ENCODE measurements around the gene FPR2.

FPR2 gene

DNA sequence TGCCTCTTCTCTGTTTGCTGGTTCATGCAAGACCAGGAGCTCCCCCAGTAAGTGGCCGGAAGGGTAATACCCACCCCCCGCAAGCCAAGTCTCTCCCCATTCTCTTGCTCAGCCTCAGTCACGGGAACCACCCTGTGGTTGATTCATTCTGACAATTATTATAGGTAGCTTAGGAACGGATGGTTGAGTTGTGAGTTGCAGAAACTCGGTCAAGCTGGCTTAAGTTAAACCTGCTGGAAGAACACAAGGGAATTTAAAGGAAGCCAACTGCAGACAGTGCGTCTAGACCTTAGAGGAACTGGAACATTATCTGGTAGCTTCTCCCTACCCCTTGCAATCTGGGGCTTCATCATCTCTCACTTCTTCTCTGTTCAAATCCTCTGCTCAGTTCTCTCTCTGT lies 18.2 kb upstream of the FPR2 start:
- H3K4me1 ChIP-seq (ENCODE audit: insufficient read depth, low read length) = no peaks in the 10 kb centered on the region
- no peaks in the 10 kb centered on the region for H3K36me3 ChIP-seq (ENCODE audit: insufficient read depth, low read length)
- no peaks in the 10 kb centered on the region for H3K27me3 ChIP-seq (ENCODE audit: control insufficient read depth in 1 of 2, insufficient read depth in 2 of 2, low read length in 2 of 2)
- H3K9ac ChIP-seq (ENCODE audit: low read length) = no peak overlapping the region
- H3K9me3 ChIP-seq (ENCODE audit: low read length) = no peaks in the 10 kb centered on the region
- no peak overlapping the region for H3K4me3 ChIP-seq (ENCODE audit: low read depth in 1 of 2, low read length in 2 of 2)
- no peak overlapping the region for H3K27ac ChIP-seq (ENCODE audit: low read depth, low read length)

DNA sequence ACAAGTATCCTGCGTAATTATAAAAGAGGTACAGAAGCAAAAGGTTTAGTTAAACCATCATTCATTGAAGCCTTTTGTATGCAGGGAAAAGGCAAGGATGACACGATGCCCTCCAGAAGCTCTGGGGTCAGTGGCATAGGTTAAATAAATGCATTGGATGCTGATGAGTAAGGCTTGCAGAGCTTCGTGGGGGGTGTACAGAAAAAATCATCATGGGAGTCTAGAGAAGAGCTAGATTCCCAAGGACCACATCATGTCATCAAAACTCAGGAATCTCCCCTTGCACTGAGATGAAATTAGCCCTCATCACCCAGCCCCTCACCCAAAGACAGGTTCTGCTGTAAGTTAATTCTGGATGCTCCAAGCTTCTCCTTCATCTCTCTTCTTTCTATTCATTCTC lies 17.6 kb upstream of the FPR2 start:
- Histone ChIP-seq H3K4me3 (ENCODE audit: low read depth in 1 of 2, low read length in 2 of 2) (no peak overlapping the region), H3K36me3 (ENCODE audit: insufficient read depth, low read length) (no peaks in the 10 kb centered on the region), H3K9ac (ENCODE audit: low read length) (no peak overlapping the region), H3K4me1 (ENCODE audit: insufficient read depth, low read length) (no peaks in the 10 kb centered on the region), H3K27me3 (ENCODE audit: control insufficient read depth in 1 of 2, insufficient read depth in 2 of 2, low read length in 2 of 2) (no peaks in the 10 kb centered on the region), H3K9me3 (ENCODE audit: low read length) (no peaks in the 10 kb centered on the region), H3K27ac (ENCODE audit: low read depth, low read length) (no peak overlapping the region)

DNA sequence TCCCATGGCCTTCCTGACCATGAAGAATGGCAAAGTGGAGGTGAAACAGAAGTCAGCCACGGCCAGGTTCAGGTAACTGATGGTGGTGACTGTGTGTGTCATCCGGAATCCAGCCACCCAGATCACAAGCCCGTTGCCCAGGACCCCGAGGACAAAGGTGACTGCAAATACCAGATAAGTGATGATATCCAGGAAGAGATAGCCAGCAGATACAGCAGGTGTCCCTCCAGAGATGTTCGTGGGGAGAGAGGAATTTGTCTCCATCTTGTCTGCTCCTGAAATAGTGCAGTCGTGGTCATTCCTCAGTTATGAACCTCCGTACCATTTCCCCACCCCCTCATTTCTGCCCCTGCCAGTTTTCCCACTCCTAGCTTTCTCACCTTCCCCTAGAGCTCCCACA lies 14.2 kb upstream of the FPR2 start:
- H3K9me3 ChIP-seq (ENCODE audit: low read length) = no peaks in the 10 kb centered on the region
- no peaks in the 10 kb centered on the region for H3K4me1 ChIP-seq (ENCODE audit: insufficient read depth, low read length)
- H3K9ac ChIP-seq (ENCODE audit: low read length) = no peak overlapping the region
- H3K27ac ChIP-seq (ENCODE audit: low read depth, low read length) = no peak overlapping the region
- no peaks in the 10 kb centered on the region for H3K36me3 ChIP-seq (ENCODE audit: insufficient read depth, low read length)
- no peak overlapping the region for H3K4me3 ChIP-seq (ENCODE audit: low read depth in 1 of 2, low read length in 2 of 2)
- H3K27me3 ChIP-seq (ENCODE audit: control insufficient read depth in 1 of 2, insufficient read depth in 2 of 2, low read length in 2 of 2) = no peaks in the 10 kb centered on the region

- no peak overlapping the region for H3K27ac ChIP-seq (ENCODE audit: low read depth, low read length)
- H3K4me1 ChIP-seq (ENCODE audit: insufficient read depth, low read length) = no peaks in the 10 kb centered on the region
- no peaks in the 10 kb centered on the region for H3K27me3 ChIP-seq (ENCODE audit: control insufficient read depth in 1 of 2, insufficient read depth in 2 of 2, low read length in 2 of 2)
- no peak overlapping the region for H3K9ac ChIP-seq (ENCODE audit: low read length)
- no peaks in the 10 kb centered on the region for H3K36me3 ChIP-seq (ENCODE audit: insufficient read depth, low read length)
- H3K9me3 ChIP-seq (ENCODE audit: low read length) = no peaks in the 10 kb centered on the region
- no peak overlapping the region for H3K4me3 ChIP-seq (ENCODE audit: low read depth in 1 of 2, low read length in 2 of 2)
These were observed 11.0 kb upstream of the FPR2 start for GRCh38 chr19:51749979-51750378.

GRCh38 chr19:51750400-51751094 lies 10.4 kb upstream of the FPR2 start:
- no peak overlapping the region for H3K4me3 ChIP-seq (ENCODE audit: low read depth in 1 of 2, low read length in 2 of 2)
- H3K27ac ChIP-seq (ENCODE audit: low read depth, low read length) = no peak overlapping the region
- no peaks in the 10 kb centered on the region for H3K9me3 ChIP-seq (ENCODE audit: low read length)
- no peaks in the 10 kb centered on the region for H3K4me1 ChIP-seq (ENCODE audit: insufficient read depth, low read length)
- H3K27me3 ChIP-seq (ENCODE audit: control insufficient read depth in 1 of 2, insufficient read depth in 2 of 2, low read length in 2 of 2) = no peaks in the 10 kb centered on the region
- H3K9ac ChIP-seq (ENCODE audit: low read length) = no peak overlapping the region
- H3K36me3 ChIP-seq (ENCODE audit: insufficient read depth, low read length) = no peaks in the 10 kb centered on the region

- Histone ChIP-seq H3K4me3 (ENCODE audit: low read depth in 1 of 2, low read length in 2 of 2) (no peak within 1 kb of the TSS), H3K27ac (ENCODE audit: low read depth, low read length) (no peak within 1 kb of the TSS)
These were observed 9.3 kb upstream of the FPR2 start, which contains the start of gene FPR1 for GRCh38 chr19:51751655-51752054. Gene FPR1, minus strand, starts transcription at chr19:51751878. Its CDS starts 4,884 bp downstream, at chr19:51746994.

DNA sequence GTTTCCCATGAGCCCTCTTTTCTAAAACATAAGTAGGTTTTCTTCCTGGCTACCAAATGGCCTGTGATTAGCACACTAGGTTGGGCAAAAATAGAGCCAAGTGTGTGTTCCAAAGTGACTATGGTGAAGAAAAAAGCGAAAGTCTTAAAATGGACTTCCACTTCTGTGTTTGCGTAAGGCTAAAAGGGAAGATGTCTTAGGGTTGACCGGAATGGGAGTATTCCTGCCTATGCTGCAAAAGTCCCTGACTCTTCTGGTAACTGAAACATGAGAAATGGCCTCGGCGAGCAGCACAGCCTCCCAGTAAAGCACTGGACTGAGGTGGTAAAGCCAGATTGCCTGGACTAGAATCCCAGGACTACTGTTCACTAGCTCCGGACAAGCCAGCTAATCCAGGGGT lies 6.9 kb upstream of the FPR2 start:
- no peaks in the 10 kb centered on the region for H3K36me3 ChIP-seq (ENCODE audit: insufficient read depth, low read length)
- H3K4me3 ChIP-seq (ENCODE audit: low read depth in 1 of 2, low read length in 2 of 2) = no peak overlapping the region
- H3K27me3 ChIP-seq (ENCODE audit: control insufficient read depth in 1 of 2, insufficient read depth in 2 of 2, low read length in 2 of 2) = no peaks in the 10 kb centered on the region
- H3K4me1 ChIP-seq (ENCODE audit: insufficient read depth, low read length) = no peaks in the 10 kb centered on the region
- no peaks in the 10 kb centered on the region for H3K9me3 ChIP-seq (ENCODE audit: low read length)
- H3K27ac ChIP-seq (ENCODE audit: low read depth, low read length) = no peak overlapping the region
- no peak overlapping the region for H3K9ac ChIP-seq (ENCODE audit: low read length)

More at GRCh38 chr19:51751655-51752054, 9.3 kb upstream of the FPR2 start, which contains the start of gene FPR1:
- Histone ChIP-seq H3K9ac (ENCODE audit: low read length) (no peak within 1 kb of the TSS), H3K27me3 (ENCODE audit: control insufficient read depth in 1 of 2, insufficient read depth in 2 of 2, low read length in 2 of 2) (no peaks in the 10 kb centered on the region), H3K36me3 (ENCODE audit: insufficient read depth, low read length) (no peaks in the 10 kb centered on the region), H3K9me3 (ENCODE audit: low read length) (no peaks in the 10 kb centered on the region), H3K4me1 (ENCODE audit: insufficient read depth, low read length) (no peaks in the 10 kb centered on the region)

- no peak overlapping the region for H3K4me3 ChIP-seq (ENCODE audit: low read depth in 1 of 2, low read length in 2 of 2)
- no peaks in the 10 kb centered on the region for H3K36me3 ChIP-seq (ENCODE audit: insufficient read depth, low read length)
- H3K27me3 ChIP-seq (ENCODE audit: control insufficient read depth in 1 of 2, insufficient read depth in 2 of 2, low read length in 2 of 2) = no peaks in the 10 kb centered on the region
- no peak overlapping the region for H3K9ac ChIP-seq (ENCODE audit: low read length)
- no peaks in the 10 kb centered on the region for H3K4me1 ChIP-seq (ENCODE audit: insufficient read depth, low read length)
- no peak overlapping the region for H3K27ac ChIP-seq (ENCODE audit: low read depth, low read length)
- H3K9me3 ChIP-seq (ENCODE audit: low read length) = no peaks in the 10 kb centered on the region
These were observed 6.2 kb upstream of the FPR2 start for GRCh38 chr19:51754770-51755169.

DNA sequence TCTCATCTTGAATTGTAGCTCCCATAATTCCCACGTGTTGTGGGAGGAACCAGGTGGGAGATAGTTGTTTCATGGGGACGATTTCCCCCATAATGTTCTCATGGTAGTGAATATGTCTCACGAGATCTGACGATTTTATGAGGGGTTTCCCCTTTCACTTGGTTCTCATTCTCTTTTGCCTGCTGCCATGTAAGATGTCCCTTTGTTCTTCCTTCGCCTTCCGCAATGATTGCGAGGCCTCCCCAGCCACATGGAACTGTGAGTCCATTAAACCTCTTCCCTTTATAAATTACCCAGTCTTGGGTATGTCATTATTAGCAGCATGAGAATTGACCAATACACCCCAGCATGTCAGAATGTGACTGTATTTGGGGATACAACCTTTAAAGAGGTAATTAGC lies 5.4 kb upstream of the FPR2 start:
- no peaks in the 10 kb centered on the region for H3K9me3 ChIP-seq (ENCODE audit: low read length)
- no peak overlapping the region for H3K9ac ChIP-seq (ENCODE audit: low read length)
- H3K4me1 ChIP-seq (ENCODE audit: insufficient read depth, low read length) = no peaks in the 10 kb centered on the region
- no peaks in the 10 kb centered on the region for H3K36me3 ChIP-seq (ENCODE audit: insufficient read depth, low read length)
- no peak overlapping the region for H3K27ac ChIP-seq (ENCODE audit: low read depth, low read length)
- no peak overlapping the region for H3K4me3 ChIP-seq (ENCODE audit: low read depth in 1 of 2, low read length in 2 of 2)
- no peaks in the 10 kb centered on the region for H3K27me3 ChIP-seq (ENCODE audit: control insufficient read depth in 1 of 2, insufficient read depth in 2 of 2, low read length in 2 of 2)

GRCh38 chr19:51761696-51762095 lies 716 bp downstream of the FPR2 start:
- H3K27ac ChIP-seq (ENCODE audit: low read depth, low read length) = no peak overlapping the region
- H3K4me3 ChIP-seq (ENCODE audit: low read depth in 1 of 2, low read length in 2 of 2) = no peak overlapping the region
- no peaks in the 10 kb centered on the region for H3K36me3 ChIP-seq (ENCODE audit: insufficient read depth, low read length)

GRCh38 chr19:51765086-51765485 lies 4.1 kb downstream of the FPR2 start:
- Histone ChIP-seq H3K4me3 (ENCODE audit: low read depth in 1 of 2, low read length in 2 of 2) (no peak overlapping the region), H3K27me3 (ENCODE audit: control insufficient read depth in 1 of 2, insufficient read depth in 2 of 2, low read length in 2 of 2) (peaks cover 0 to 4% of the 10 kb centered on the region in 2 donors), H3K9me3 (ENCODE audit: low read length) (no peaks in the 10 kb centered on the region), H3K4me1 (ENCODE audit: insufficient read depth, low read length) (no peaks in the 10 kb centered on the region), H3K36me3 (ENCODE audit: insufficient read depth, low read length) (no peaks in the 10 kb centered on the region), H3K9ac (ENCODE audit: low read length) (no peak overlapping the region), H3K27ac (ENCODE audit: low read depth, low read length) (no peak overlapping the region)

More at GRCh38 chr19:51761696-51762095, 716 bp downstream of the FPR2 start:
- Histone ChIP-seq H3K4me1 (ENCODE audit: insufficient read depth, low read length) (no peaks in the 10 kb centered on the region), H3K9ac (ENCODE audit: low read length) (no peak overlapping the region), H3K9me3 (ENCODE audit: low read length) (no peaks in the 10 kb centered on the region), H3K27me3 (ENCODE audit: control insufficient read depth in 1 of 2, insufficient read depth in 2 of 2, low read length in 2 of 2) (peaks cover 0 to 4% of the 10 kb centered on the region in 2 donors)

GRCh38 chr19:51766461-51766860 lies 5.5 kb downstream of the FPR2 start:
- Histone ChIP-seq H3K9me3 (ENCODE audit: low read length) (no peaks in the 10 kb centered on the region), H3K4me3 (ENCODE audit: low read depth in 1 of 2, low read length in 2 of 2) (no peak overlapping the region), H3K9ac (ENCODE audit: low read length) (no peak overlapping the region), H3K36me3 (ENCODE audit: insufficient read depth, low read length) (no peaks in the 10 kb centered on the region), H3K27ac (ENCODE audit: low read depth, low read length) (no peak overlapping the region), H3K4me1 (ENCODE audit: insufficient read depth, low read length) (no peaks in the 10 kb centered on the region), H3K27me3 (ENCODE audit: control insufficient read depth in 1 of 2, insufficient read depth in 2 of 2, low read length in 2 of 2) (peaks cover 0 to 4% of the 10 kb centered on the region in 2 donors)

Data from muscle layer of colon (tissue), 2 donors.